Progenitor cell of endocrine pancreas (in vitro differentiated cells): ENCODE data around the gene UGT1A4. TPM values are rescaled to one million over a fixed set of nuclear protein-coding genes. Genes with fewer than 3 reads are reported as not detected.

Experiments
- DNase-seq: peaks from one replicate; pipeline ENCODE4 v3.0.0; 2021; ENCODE audit warnings: low spot score; ENCODE audit not compliant: unreplicated experiment
- H3K27ac Mint-ChIP-seq: 2 replicates; pipeline ENCODE4 v1.8.0; 2021; ENCODE audit warnings: mild to moderate bottlenecking, moderate library complexity, mixed read lengths
- H3K27me3 Mint-ChIP-seq: 2 replicates; pipeline ENCODE4 v1.8.0; 2021; ENCODE audit warnings: mixed read lengths
- H3K36me3 Mint-ChIP-seq: 2 replicates; pipeline ENCODE4 v1.8.0; 2022; ENCODE audit warnings: mixed read lengths; ENCODE audit not compliant: insufficient read depth
- H3K4me1 Mint-ChIP-seq: 2 replicates; pipeline ENCODE4 v1.8.0; 2021; ENCODE audit warnings: low read depth, mixed read lengths
- H3K4me3 Mint-ChIP-seq: 2 replicates; pipeline ENCODE4 v1.8.0; 2021; ENCODE audit warnings: low read depth, mild to moderate bottlenecking, moderate library complexity, mixed read lengths
- H3K9me3 Mint-ChIP-seq: 2 replicates; pipeline ENCODE4 v1.8.0; 2021; ENCODE audit warnings: low read depth, mixed read lengths
- total RNA-seq: library from RNA; stranded (reverse); gene quantifications from 2 replicates; pipeline ENCODE4 v1.2.1, GENCODE V29; 2021
- TF ChIP-seq, protein P1 (sequence below): fragments of 200-600 bp; sonication (generic); IDR thresholded peaks from one replicate; pipeline ENCODE4 v1.5.0; 2021; ENCODE audit warnings: antibody characterized with exemption, mild to moderate bottlenecking; ENCODE audit not compliant: unreplicated experiment

Gene UGT1A4
- total RNA-seq, 1 donor from 2014 or later = not detected

DNA sequence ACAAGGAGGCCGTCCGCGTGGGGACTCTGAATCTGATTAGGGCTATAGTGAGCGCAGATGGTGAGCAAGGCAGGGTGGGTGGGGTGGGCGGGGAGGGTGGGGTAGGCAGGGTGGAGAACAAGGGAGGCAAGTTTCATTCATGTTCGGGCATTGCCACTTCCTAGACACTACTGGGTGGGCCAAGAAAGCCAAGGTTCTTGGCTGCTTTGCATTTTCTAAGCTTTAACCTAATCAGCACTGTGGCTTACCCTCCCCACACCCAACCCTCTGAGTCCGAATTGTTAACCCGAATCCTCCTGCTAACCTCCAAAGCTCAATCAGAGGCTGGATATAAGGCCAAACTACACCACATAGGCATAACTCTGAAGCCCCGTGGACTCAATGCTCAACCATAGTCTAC, 77.7 kb downstream of the UGT1A4 start:
- peak; percentile 2 for DNase-seq
- Mint-ChIP-seq H3K4me1 (no peaks in the 10 kb centered on the region), H3K36me3 (no peaks in the 10 kb centered on the region), H3K27ac (no peak overlapping the region), H3K4me3 (no peak overlapping the region), H3K27me3 (peaks cover 12% of the 10 kb centered on the region), H3K9me3 (peaks cover 5% of the 10 kb centered on the region)
- TF ChIP-seq, protein P1, sequence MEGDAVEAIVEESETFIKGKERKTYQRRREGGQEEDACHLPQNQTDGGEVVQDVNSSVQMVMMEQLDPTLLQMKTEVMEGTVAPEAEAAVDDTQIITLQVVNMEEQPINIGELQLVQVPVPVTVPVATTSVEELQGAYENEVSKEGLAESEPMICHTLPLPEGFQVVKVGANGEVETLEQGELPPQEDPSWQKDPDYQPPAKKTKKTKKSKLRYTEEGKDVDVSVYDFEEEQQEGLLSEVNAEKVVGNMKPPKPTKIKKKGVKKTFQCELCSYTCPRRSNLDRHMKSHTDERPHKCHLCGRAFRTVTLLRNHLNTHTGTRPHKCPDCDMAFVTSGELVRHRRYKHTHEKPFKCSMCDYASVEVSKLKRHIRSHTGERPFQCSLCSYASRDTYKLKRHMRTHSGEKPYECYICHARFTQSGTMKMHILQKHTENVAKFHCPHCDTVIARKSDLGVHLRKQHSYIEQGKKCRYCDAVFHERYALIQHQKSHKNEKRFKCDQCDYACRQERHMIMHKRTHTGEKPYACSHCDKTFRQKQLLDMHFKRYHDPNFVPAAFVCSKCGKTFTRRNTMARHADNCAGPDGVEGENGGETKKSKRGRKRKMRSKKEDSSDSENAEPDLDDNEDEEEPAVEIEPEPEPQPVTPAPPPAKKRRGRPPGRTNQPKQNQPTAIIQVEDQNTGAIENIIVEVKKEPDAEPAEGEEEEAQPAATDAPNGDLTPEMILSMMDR = no peak

DNA sequence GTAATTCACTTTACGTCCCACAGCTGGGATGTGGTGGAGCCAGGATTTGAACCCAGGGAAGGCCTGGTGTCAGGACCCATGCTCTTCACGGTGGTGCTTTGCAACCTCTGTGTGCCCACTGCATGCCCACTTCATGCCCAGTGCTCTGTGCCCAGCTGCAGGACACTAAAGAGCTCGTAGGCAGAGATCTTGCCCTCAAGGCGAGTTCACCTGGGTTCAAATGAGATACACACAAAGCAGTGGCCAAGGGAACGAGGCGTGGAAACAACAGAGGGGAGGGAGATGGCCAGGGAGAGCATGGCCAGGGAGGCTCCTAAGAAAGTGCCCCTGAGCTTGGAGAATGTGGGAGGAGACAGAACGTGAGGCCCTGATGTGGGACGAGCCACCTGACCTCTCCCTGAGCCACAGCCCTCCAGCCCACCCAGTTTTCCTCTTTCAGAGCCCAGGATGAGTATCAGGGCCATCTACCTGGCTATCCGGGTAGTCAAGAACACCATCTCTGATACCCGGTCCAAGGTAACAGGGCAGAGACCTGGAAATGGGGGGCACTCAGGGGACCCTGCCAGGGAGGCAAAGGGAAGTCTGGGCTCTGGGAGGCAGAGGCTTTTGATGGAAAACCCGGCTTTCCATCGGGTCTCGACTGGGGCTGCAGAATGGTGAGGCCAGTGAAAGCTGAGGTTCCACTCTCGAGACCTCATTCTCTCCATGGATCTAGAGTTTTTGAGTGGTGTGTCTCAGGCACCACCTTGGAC, 80.0 kb downstream of the UGT1A4 start:
- H3K36me3 Mint-ChIP-seq = no peaks in the 10 kb centered on the region
- H3K9me3 Mint-ChIP-seq = peaks cover 5% of the 10 kb centered on the region
- H3K4me3 Mint-ChIP-seq = no peak overlapping the region

DNA sequence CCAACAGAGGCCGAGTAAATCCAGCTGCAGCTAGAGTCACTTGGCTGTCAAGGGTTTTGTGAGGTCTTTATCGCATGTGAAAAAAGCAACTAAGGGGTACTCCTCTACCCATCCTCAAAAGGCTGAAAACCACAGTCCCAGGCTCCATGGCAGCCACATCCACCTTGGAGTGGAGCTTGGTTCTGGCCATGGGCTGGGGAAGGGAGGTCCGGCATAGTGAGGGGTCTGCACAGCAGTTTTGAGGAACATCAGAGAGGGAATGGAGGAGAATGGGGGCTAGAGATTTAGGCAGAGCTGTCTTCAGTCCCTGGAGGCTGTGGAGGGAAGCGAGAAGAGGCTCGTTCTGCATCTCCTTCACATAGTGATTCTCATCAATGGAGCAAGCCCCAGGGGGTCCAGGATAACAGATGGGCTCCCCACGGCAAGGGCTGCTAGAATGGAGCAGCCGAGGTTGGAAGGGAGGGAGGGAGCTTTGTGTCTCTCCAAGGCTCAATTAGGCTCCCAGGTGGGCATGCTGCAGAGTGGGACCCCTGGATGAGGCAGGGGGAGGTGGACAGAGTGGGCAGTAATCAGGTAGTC, 80.6 kb downstream of the UGT1A4 start:
- H3K27ac Mint-ChIP-seq = no peak overlapping the region
- DNase-seq = peak; percentile 3
- H3K36me3 Mint-ChIP-seq = no peaks in the 10 kb centered on the region
- peaks cover 5% of the 10 kb centered on the region for H3K9me3 Mint-ChIP-seq
- H3K4me3 Mint-ChIP-seq = no peak overlapping the region
- no peaks in the 10 kb centered on the region for H3K4me1 Mint-ChIP-seq
- TF ChIP-seq, protein P1 = no peak
- H3K27me3 Mint-ChIP-seq = peaks cover 14% of the 10 kb centered on the region

More for the DNA sequence above, 80.0 kb downstream of the UGT1A4 start:
- TF ChIP-seq, protein P1 = no peak
- Mint-ChIP-seq H3K4me1 (no peaks in the 10 kb centered on the region), H3K27me3 (peaks cover 11% of the 10 kb centered on the region), H3K27ac (no peak overlapping the region)
- DNase-seq = peak; percentile 4

DNA sequence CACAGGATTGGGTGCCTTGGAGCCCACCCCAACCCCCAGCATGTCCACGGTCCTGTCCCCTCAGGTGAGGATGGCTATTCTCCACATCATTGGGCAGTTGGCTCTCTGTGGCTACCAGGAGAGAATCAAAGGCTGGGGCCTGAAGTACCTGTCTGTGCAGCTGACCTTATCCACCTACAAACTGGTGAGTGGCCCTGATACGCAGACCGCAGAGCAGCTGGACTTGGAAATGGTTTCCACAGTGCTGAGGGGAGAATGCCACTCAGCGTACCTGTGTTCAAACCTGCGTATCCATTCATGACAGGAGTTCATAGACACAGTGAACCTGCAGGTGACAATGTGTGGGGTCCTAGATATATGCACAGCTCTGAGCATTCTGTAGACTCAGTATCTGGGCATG, 81.2 kb downstream of the UGT1A4 start:
- no peaks in the 10 kb centered on the region for H3K36me3 Mint-ChIP-seq
- TF ChIP-seq, protein P1 = no peak
- no peak overlapping the region for H3K27ac Mint-ChIP-seq
- no peaks in the 10 kb centered on the region for H3K4me1 Mint-ChIP-seq
- H3K27me3 Mint-ChIP-seq = peaks cover 17% of the 10 kb centered on the region
- peaks cover 5% of the 10 kb centered on the region for H3K9me3 Mint-ChIP-seq
- no peak for DNase-seq
- no peak overlapping the region for H3K4me3 Mint-ChIP-seq

DNA sequence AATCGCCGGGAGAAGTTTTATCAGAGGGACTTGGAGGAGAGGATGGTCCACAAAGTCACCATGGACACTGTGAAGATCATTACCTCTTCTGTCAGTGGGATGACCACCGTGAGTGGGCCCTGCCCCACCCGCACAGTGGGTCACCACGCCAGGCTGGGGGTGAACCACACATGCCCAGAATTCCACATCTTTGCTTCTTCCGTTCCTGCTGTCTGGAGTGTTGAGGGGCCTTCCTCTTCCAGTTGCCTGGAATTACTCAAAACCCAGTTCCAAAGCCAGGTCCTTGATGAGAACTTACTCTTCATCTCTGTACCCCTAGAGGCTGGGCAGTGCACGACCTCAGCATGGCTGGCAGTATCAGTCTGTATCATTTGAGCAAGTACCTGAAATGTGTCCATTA, 81.7 kb downstream of the UGT1A4 start:
- TF ChIP-seq, protein P1 = no peak
- Mint-ChIP-seq H3K9me3 (peaks cover 5% of the 10 kb centered on the region), H3K27me3 (peaks cover 22% of the 10 kb centered on the region), H3K4me3 (no peak overlapping the region), H3K4me1 (no peaks in the 10 kb centered on the region), H3K27ac (no peak overlapping the region), H3K36me3 (no peaks in the 10 kb centered on the region)
- DNase-seq = peak; percentile 5
